Measurements from ENCODE around the gene AKR7A3.

The AKR7A3 gene

DNA sequence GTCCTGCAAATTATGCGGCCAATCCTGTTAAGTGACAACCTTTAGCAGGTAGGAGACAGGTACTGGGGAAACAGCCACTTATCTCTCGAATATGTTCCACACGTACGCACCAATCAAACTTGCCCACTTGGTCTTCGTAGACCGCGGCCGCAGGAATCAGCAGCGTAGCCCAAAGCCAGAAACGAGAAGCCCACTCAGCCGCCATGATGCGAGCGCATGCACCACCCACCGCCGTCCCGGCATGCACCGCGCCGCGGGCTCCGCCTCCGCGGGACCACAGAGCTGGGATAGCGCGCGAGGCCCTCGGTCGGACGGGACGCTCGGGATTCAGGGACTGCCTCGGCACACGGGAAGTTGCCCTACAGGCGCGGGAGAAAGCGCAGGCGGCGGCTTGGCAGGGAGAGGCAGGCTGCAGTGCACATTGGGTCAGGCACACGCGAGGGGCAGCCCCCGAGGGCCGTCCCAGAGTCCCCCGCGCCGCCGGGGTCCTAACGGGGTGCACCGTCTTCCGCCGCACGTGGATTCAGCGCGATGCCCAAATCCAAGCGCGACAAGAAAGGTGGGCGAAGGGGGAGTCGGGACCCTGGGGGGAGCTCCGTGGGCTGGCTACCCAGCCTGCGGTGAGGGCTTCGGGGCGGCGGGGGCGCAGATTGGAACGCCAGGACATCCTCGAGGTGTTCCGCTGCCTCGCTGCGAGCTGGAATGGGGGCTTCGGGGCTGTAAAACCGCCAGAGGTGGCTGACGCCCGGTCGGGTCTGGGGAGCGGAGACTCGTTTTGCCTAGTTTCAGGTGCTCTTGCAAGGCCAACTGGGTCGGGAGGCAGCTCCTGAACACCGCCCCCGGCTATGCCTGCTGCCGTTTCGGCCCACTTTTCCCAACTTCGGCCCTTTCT, 37.0 kb downstream of the AKR7A3 start, which contains the start of the genes EMC1 and MRTO4:
EMC1 (minus strand) TSS at position 220 of the 892 bp plus-strand sequence; CDS start at position 205, 15 bp downstream.
MRTO4 (plus strand) TSS at position 501 of the 892 bp plus-strand sequence; CDS start at position 532, 31 bp downstream.
- peak; percentile 85 for DNase-seq (ENCODE audit: low spot score)

DNA sequence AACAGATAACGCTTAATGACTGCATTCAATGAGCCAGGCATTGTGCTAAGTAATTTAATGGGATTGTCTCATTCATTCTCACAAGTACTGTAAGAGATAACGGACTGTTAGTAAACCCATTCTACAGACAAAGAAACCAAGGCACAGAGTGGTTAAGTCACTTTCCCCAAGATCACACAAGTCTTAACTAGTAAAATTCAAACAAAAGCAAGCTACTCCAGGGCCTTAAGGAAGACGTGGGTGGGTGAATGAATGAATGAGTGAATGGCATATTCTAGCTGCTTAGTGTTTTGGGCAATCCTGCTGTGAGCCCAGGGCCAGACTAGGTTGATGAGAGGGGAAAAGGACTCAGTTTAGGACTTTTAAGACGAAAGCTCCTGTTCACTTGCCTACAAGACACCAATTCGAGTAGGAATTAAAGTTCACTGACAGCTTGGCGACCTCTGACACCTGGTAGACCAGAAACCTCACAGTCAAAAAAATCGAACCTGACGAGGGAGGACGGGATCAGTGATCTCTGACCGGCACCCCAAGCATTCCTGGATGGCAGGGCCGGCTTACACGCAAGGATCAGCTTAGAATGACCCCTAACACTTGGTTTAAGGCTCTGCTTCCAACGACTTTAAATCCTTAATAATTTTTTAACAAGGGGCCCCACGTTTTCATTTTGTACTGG, 37.8 kb downstream of the AKR7A3 start:
- DNase-seq (ENCODE audit: low spot score) = no peak

DNA sequence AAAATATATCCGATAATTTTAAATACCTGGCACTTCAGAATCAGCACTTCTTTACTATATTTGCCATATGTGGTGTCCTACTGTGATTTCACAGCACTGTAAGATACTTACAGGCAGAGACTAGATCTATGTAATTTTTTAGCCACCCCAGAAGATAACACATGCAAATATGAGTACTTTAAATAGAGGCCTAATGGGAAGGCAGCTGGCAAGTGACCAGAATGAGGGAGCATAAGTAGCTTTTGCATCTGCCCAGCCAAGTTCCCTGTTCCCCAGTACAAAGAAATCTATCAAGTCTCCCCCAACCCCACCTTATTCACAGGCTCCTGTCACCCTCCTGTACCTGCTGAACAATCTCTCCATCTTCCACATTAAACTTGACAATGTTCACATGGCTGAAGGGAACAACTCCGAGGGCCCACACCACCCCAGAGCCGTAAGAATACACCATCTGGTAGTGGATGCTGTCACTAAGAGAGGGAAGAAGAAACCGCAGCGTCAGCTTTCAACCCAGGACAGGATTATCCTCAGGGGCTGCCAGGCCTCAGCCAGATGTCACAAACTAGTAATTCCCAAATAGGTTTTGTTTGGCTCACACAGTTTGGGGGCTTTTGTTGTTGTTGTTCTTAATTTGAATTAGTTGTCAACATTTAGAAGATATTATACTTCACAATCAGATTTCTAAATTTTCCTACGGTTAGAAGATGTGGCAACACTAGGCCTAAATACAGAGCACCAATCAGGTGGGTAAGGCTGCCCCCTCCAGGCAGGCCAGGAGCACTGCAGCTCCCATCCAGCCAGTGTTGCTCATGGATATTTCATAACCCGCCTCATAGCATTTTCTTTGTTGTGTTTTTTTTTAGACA, 47.7 kb downstream of the AKR7A3 start:
- peak; percentile 79 for DNase-seq (ENCODE audit: low spot score)

DNA sequence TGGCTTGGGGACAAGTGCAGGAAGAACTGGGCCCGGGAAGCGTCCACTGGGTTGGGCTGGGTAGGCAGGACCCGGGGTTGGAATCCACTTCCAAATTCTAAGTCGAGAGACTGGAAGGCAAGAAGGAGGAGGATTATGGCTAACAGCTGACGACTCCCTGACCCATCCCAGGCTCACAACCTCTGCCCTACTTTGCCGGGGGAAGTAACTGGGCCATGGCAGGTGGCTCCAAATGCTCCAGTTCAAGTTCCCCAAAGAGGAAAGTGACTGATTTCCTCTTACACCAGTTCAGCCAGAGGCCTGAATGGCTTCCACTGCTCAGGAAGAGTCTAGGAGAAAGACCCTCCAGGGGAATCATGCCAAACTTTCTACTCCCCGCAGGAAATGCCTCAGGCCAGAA, 48.7 kb downstream of the AKR7A3 start:
- no peak for DNase-seq (ENCODE audit: low spot score)

DNA sequence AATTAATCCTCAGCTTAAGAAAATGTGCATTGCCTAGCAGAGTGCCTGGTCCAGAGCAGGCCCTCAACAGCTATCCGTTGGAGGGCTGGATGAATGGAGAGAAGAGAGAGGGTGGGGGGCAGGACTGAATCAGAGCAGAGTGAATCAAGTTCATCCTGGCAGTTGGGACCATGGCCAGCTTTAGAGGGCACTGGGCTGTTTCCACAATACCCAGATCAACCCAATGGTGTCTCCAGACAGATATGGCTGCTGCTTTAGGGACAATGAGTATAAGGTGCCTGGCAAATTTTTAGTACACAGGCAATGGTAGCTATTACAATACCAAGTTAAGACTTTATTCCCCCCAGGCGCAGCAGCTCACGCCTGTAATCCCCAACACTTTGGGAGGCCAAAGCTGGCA, 54.3 kb downstream of the AKR7A3 start:
- DNase-seq (ENCODE audit: low spot score) = no peak

Measured in HuH-7 (cell line).